H9 (cell line): Measurements from ENCODE around the gene SLX4. TPM values are rescaled to one million over a fixed set of nuclear protein-coding genes. Genes with fewer than 3 reads are reported as not detected.
A peak's percentile ranks its signal among the peaks of the same experiment; 100 is the strongest.

ENCODE experiments used
- DNase-seq: peaks from one replicate; pipeline ENCODE4 v3.0.0-alpha.2; 2017
- H2AFZ ChIP-seq: one replicate; pipeline ENCODE4 v1.6.1; 2013; ENCODE audit warnings: mild to moderate bottlenecking, low read length, control low read depth, moderate library complexity
- H2AK5ac ChIP-seq: 2 replicates; pipeline ENCODE4 v1.6.1; 2013; ENCODE audit warnings: low read length, control low read depth, mixed read lengths; ENCODE audit not compliant: insufficient read length
- H2BK120ac ChIP-seq: one replicate; pipeline ENCODE4 v1.6.1; 2013; ENCODE audit warnings: low read depth, mild to moderate bottlenecking, low read length, control low read depth, inconsistent platforms; ENCODE audit not compliant: poor library complexity, severe bottlenecking
- H2BK12ac ChIP-seq: 2 replicates; pipeline ENCODE4 v1.6.1; 2013; ENCODE audit warnings: low read length, control low read depth, mixed read lengths, low read depth; ENCODE audit not compliant: insufficient read length
- H2BK15ac ChIP-seq: 2 replicates; pipeline ENCODE4 v1.6.1; 2013; ENCODE audit warnings: low read depth, low read length, control low read depth
- H2BK20ac ChIP-seq: one replicate; pipeline ENCODE4 v1.6.1; 2013; ENCODE audit warnings: low read depth, mild to moderate bottlenecking, low read length, control low read depth, inconsistent platforms; ENCODE audit not compliant: poor library complexity, severe bottlenecking
- H2BK5ac ChIP-seq: 2 replicates; pipeline ENCODE4 v1.6.1; 2013; ENCODE audit warnings: low read length, control low read depth, mixed read lengths; ENCODE audit not compliant: insufficient read length
- H3K14ac ChIP-seq: 2 replicates; pipeline ENCODE4 v1.6.1; 2013; ENCODE audit warnings: low read length, control low read depth; ENCODE audit not compliant: insufficient read depth
- H3K18ac ChIP-seq: 2 replicates; pipeline ENCODE4 v1.6.1; 2013; ENCODE audit warnings: low read depth, mild to moderate bottlenecking, mixed read lengths, low read length, control low read depth; ENCODE audit not compliant: insufficient read length
- H3K23ac ChIP-seq: 2 replicates; pipeline ENCODE4 v1.6.1; 2013; ENCODE audit warnings: low read length, control low read depth, mixed read lengths, low read depth; ENCODE audit not compliant: insufficient read length
- H3K23me2 ChIP-seq: 2 replicates; pipeline ENCODE4 v1.6.1; 2013; ENCODE audit warnings: low read depth, mild to moderate bottlenecking, mixed read lengths, low read length, control low read depth; ENCODE audit not compliant: insufficient read length, poor library complexity, severe bottlenecking
- H3K27ac ChIP-seq: 2 replicates; pipeline ENCODE4 v1.5.1; 2013; ENCODE audit warnings: low read length, control low read depth, mixed read lengths, low read depth; ENCODE audit not compliant: insufficient read length
- H3K27me3 ChIP-seq: 2 replicates; pipeline ENCODE4 v1.6.1; 2013; ENCODE audit warnings: low read length, control low read depth, inconsistent platforms; ENCODE audit not compliant: insufficient read depth
- H3K4ac ChIP-seq: 2 replicates; pipeline ENCODE4 v1.6.1; 2013; ENCODE audit warnings: low read depth, mild to moderate bottlenecking, control low read depth, inconsistent platforms, low read length, moderate library complexity
- H3K4me1 ChIP-seq: 2 replicates; pipeline ENCODE4 v1.6.1; 2013; ENCODE audit warnings: low read length, control low read depth, inconsistent platforms; ENCODE audit not compliant: insufficient read depth
- H3K4me2 ChIP-seq: 2 replicates; pipeline ENCODE4 v1.6.1; 2013; ENCODE audit warnings: low read length, control low read depth, mixed read lengths; ENCODE audit not compliant: insufficient read length, insufficient read depth
- H3K56ac ChIP-seq: 2 replicates; pipeline ENCODE4 v1.6.1; 2013; ENCODE audit warnings: low read depth, mild to moderate bottlenecking, mixed read lengths, low read length, control low read depth; ENCODE audit not compliant: insufficient read length
- H3K79me1 ChIP-seq: 2 replicates; pipeline ENCODE4 v1.6.1; 2013; ENCODE audit warnings: low read depth, mild to moderate bottlenecking, moderate library complexity, low read length, control low read depth, inconsistent platforms; ENCODE audit not compliant: insufficient read depth, poor library complexity, severe bottlenecking
- H3K79me2 ChIP-seq: 2 replicates; pipeline ENCODE4 v1.6.1; 2013; ENCODE audit warnings: low read length, control low read depth, inconsistent platforms; ENCODE audit not compliant: insufficient read depth
- H3K9ac ChIP-seq: 2 replicates; pipeline ENCODE4 v1.6.1; 2013; ENCODE audit warnings: low read length, control low read depth, mixed read lengths; ENCODE audit not compliant: insufficient read length; ENCODE audit errors: extremely low read depth
- H3K9me3 ChIP-seq: one replicate; pipeline ENCODE4 v1.6.1; 2013; ENCODE audit warnings: low read depth, low read length, inconsistent platforms; ENCODE audit not compliant: control insufficient read depth
- H3T11ph ChIP-seq: one replicate; pipeline ENCODE4 v1.6.1; 2013; ENCODE audit warnings: mild to moderate bottlenecking, low read length, control low read depth, inconsistent platforms
- H4K20me1 ChIP-seq: one replicate; pipeline ENCODE4 v1.6.1; 2013; ENCODE audit not compliant: control insufficient read depth, insufficient read length, insufficient read depth
- H4K5ac ChIP-seq: 2 replicates; pipeline ENCODE4 v1.6.1; 2013; ENCODE audit warnings: low read depth, mild to moderate bottlenecking, mixed read lengths, low read length, control low read depth; ENCODE audit not compliant: insufficient read length
- H4K8ac ChIP-seq: replicated peaks from 2 replicates; pipeline ENCODE4 v1.6.1; 2013; ENCODE audit warnings: low read length, control low read depth, mixed read lengths, low read depth; ENCODE audit not compliant: insufficient read length
- H4K91ac ChIP-seq: 2 replicates; pipeline ENCODE4 v1.6.1; 2013; ENCODE audit warnings: low read depth, mild to moderate bottlenecking, moderate library complexity, mixed read lengths, low read length, control low read depth; ENCODE audit not compliant: insufficient read length
- H3K27ac Mint-ChIP-seq, 3 experiments: 2 replicates in 2 of 3; 3 replicates in 1 of 3; pipeline ENCODE4 v1.8.0; 2020 to 2021; ENCODE audit warnings: mixed read lengths in 3 of 3, mild to moderate bottlenecking in 1 of 3, moderate library complexity in 1 of 3
- H3K27me3 Mint-ChIP-seq: 2 replicates; pipeline ENCODE4 v1.8.0; 2021; ENCODE audit warnings: low read depth, mild to moderate bottlenecking, moderate library complexity, mixed read lengths
- H3K36me3 Mint-ChIP-seq, 3 experiments: 2 replicates in 2 of 3; 3 replicates in 1 of 3; pipeline ENCODE4 v1.8.0; 2020 to 2021; ENCODE audit warnings: low read depth in 3 of 3, mixed read lengths in 3 of 3; ENCODE audit not compliant: insufficient read depth in 1 of 3
- H3K4me1 Mint-ChIP-seq, 2 experiments: 2 replicates each; pipeline ENCODE4 v1.8.0; 2020; ENCODE audit warnings: mixed read lengths in 2 of 2
- H3K4me3 Mint-ChIP-seq, 2 experiments: 2 replicates in 1 of 2; 3 replicates in 1 of 2; pipeline ENCODE4 v1.8.0; 2020 to 2021; ENCODE audit warnings: mild to moderate bottlenecking in 2 of 2, mixed read lengths in 2 of 2, moderate library complexity in 1 of 2
- H3K9me3 Mint-ChIP-seq, 2 experiments: 2 replicates in 1 of 2; 3 replicates in 1 of 2; pipeline ENCODE4 v1.8.0; 2020; ENCODE audit warnings: mild to moderate bottlenecking in 2 of 2, mixed read lengths in 2 of 2, moderate library complexity in 1 of 2
- WGBS: extraction: QIAGEN DNeasy Blood & Tissue Kit; methylation state at CpG from one replicate; pipeline ENCODE4 v1.1.7; 2013; ENCODE audit warnings: missing lambda C conversion rate, low lambda C conversion rate, mixed read lengths; ENCODE audit not compliant: insufficient read length; ENCODE audit errors: extremely low coverage; 5-methylcytosine and 5-hydroxymethylcytosine counted together
- total RNA-seq: library from RNA; stranded (reverse); gene quantifications from 2 replicates; pipeline ENCODE4 v1.2.1, GENCODE V29; 2021
- TF ChIP-seq, protein P1 (sequence below): fragments of 200-600 bp; sonication (generic); conservative IDR thresholded peaks from 3 replicates; pipeline ENCODE4 v1.8.0; 2021; ENCODE audit warnings: antibody characterized with exemption, mild to moderate bottlenecking

Gene SLX4
- total RNA-seq, 1 experiment from 2014 or later: 9.9 TPM

GRCh38 chr16:3606441-3606840 lies 5.0 kb downstream of the SLX4 start:
- Histone ChIP-seq H3K23ac (no peak overlapping the region), H3T11ph (no peak overlapping the region), H3K79me1 (no peaks in the 10 kb centered on the region), H2BK5ac (no peak overlapping the region), H3K4me1 (no peaks in the 10 kb centered on the region), H4K91ac (no peak overlapping the region), H2BK20ac (no peak overlapping the region), H2AK5ac (no peak overlapping the region), H4K8ac (no peak overlapping the region), H3K4ac (no peak overlapping the region), H2BK15ac (no peak overlapping the region), H4K20me1 (no peaks in the 10 kb centered on the region), H3K27me3 (no peaks in the 10 kb centered on the region), H3K14ac (no peak overlapping the region), H3K18ac (no peak overlapping the region), H3K23me2 (peaks cover 4% of the 10 kb centered on the region), H3K27ac (no peak overlapping the region), H3K4me2 (no peak overlapping the region), H3K9ac (no peak overlapping the region), H3K9me3 (no peaks in the 10 kb centered on the region), H3K79me2 (no peaks in the 10 kb centered on the region; the same call in 1 of the 2 replicates), H3K56ac (no peak overlapping the region), H2BK12ac (no peak overlapping the region), H2AFZ (no peak overlapping the region), H2BK120ac (no peak overlapping the region), H4K5ac (no peak overlapping the region)
- no CpG with 5 or more reads among the region's 11 CpGs for WGBS
- H3K27me3 Mint-ChIP-seq: no peaks in the 10 kb centered on the region
- peaks cover 24 to 46% (median 40%) of the 10 kb centered on the region in 3 experiments for H3K36me3 Mint-ChIP-seq
- peaks cover 0 to under 1% of the 10 kb centered on the region in 2 experiments; a peak in 2 of 5 replicates for H3K9me3 Mint-ChIP-seq
- DNase-seq: no peak
- H3K4me1 Mint-ChIP-seq: peaks cover 10 to 12% of the 10 kb centered on the region in 2 experiments
- no peak overlapping the region for H3K4me3 Mint-ChIP-seq
- H3K27ac Mint-ChIP-seq: peak overlapping the region in 1 of 3 experiments; percentile 41; a peak in 1 of 7 replicates
- TF ChIP-seq, protein P1, sequence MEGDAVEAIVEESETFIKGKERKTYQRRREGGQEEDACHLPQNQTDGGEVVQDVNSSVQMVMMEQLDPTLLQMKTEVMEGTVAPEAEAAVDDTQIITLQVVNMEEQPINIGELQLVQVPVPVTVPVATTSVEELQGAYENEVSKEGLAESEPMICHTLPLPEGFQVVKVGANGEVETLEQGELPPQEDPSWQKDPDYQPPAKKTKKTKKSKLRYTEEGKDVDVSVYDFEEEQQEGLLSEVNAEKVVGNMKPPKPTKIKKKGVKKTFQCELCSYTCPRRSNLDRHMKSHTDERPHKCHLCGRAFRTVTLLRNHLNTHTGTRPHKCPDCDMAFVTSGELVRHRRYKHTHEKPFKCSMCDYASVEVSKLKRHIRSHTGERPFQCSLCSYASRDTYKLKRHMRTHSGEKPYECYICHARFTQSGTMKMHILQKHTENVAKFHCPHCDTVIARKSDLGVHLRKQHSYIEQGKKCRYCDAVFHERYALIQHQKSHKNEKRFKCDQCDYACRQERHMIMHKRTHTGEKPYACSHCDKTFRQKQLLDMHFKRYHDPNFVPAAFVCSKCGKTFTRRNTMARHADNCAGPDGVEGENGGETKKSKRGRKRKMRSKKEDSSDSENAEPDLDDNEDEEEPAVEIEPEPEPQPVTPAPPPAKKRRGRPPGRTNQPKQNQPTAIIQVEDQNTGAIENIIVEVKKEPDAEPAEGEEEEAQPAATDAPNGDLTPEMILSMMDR: no peak
